Panc1 (cell line): Measurements from ENCODE around the gene HSPA12A. TPM values are rescaled to one million over a fixed set of nuclear protein-coding genes. Genes with fewer than 3 reads are reported as not detected.

Source experiments
- ATAC-seq: fragments of 200-7000 bp; cut with Tn5 transposase; 2 replicates; pipeline ENCODE4 v1.9.1; 2020; ENCODE audit warnings: mild to moderate bottlenecking, moderate library complexity
- BruUV-seq: library from RNA; stranded (reverse); fragments of 400-500 nt; replicated peaks from 2 replicates; lab custom pipeline; 2021; lab: Mats Ljungman, UMichigan
- CTCF ChIA-PET: fragments of 300-600 bp; sonication (Branson Sonifier 250); formaldehyde crosslinking; loops from one replicate; lab custom pipeline; 2022; ENCODE audit warnings: antibody characterized with exemption; lab: Charles Lee
- POLR2A ChIA-PET: fragments of 300-600 bp; sonication (Branson Sonifier 250); formaldehyde crosslinking; loops from one replicate; lab custom pipeline; 2022; ENCODE audit warnings: antibody characterized with exemption; lab: Charles Lee
- DNase-seq: peaks from one replicate; pipeline ENCODE4 v3.0.0-alpha.2; 2010; ENCODE audit warnings: low read depth, low spot score
- H3K27ac ChIP-seq: 2 replicates; pipeline ENCODE4 v1.5.1; 2011; ENCODE audit warnings: mild to moderate bottlenecking, low read length, inconsistent platforms
- H3K27me3 ChIP-seq: fragments of 200-500 bp; sonication (Bioruptor generic); 2 replicates; pipeline ENCODE4 v1.6.0; 2014; ENCODE audit warnings: low read length, inconsistent platforms; ENCODE audit not compliant: control insufficient read depth, insufficient read depth
- H3K36me3 ChIP-seq: fragments of 200-500 bp; sonication (Bioruptor generic); 2 replicates; pipeline ENCODE4 v1.5.1; 2014; ENCODE audit warnings: inconsistent platforms, mild to moderate bottlenecking, low read length, moderate library complexity; ENCODE audit not compliant: control insufficient read depth, insufficient read depth
- H3K4me1 ChIP-seq: 2 replicates; pipeline ENCODE4 v1.5.1; 2011; ENCODE audit warnings: inconsistent platforms, mild to moderate bottlenecking, low read length, moderate library complexity; ENCODE audit not compliant: control insufficient read depth, insufficient read depth
- H3K4me3 ChIP-seq, 2 experiments: 2 replicates each; pipeline ENCODE4 v1.5.1; 2011 to 2012; ENCODE audit warnings: low read depth in 2 of 2, low read length in 2 of 2, mild to moderate bottlenecking in 2 of 2, inconsistent platforms in 1 of 2, moderate library complexity in 1 of 2
- H3K9me3 ChIP-seq: fragments of 200-500 bp; sonication (Bioruptor generic); 2 replicates; pipeline ENCODE4 v1.5.1; 2014; ENCODE audit warnings: low read depth, mild to moderate bottlenecking, inconsistent platforms, low read length, moderate library complexity; ENCODE audit not compliant: control insufficient read depth, insufficient read depth
- POLR2AphosphoS5 ChIP-seq: IDR thresholded peaks from 2 replicates; pipeline ENCODE4 v1.6.1; 2012; ENCODE audit warnings: mild to moderate bottlenecking, low read depth, low read length, moderate library complexity
- SIN3A ChIP-seq: IDR thresholded peaks from 2 replicates; pipeline ENCODE4 v1.6.1; 2012; ENCODE audit warnings: low read depth, mild to moderate bottlenecking, low read length, moderate library complexity, borderline replicate concordance; ENCODE audit not compliant: insufficient read depth
- TCF7L2 ChIP-seq: IDR thresholded peaks from 2 replicates; pipeline ENCODE4 v1.6.1; 2011; ENCODE audit warnings: mild to moderate bottlenecking, low read depth, low read length, inconsistent platforms
- in situ Hi-C: cut with HindIII; loops from 2 replicates; pipeline ENCODE4 v1.10.0; 2016; ENCODE audit warnings: low sequenced_read_pairs, low pct_unique_long_range_greater_than_20kb
- intact Hi-C: fragments of 100-400 bp; cut with micrococcal nuclease; formaldehyde crosslinking; loops from one replicate; pipeline ENCODE4 v1.10.0; 2022; ENCODE audit not compliant: unreplicated experiment
- total RNA-seq: library from RNA; stranded (reverse); gene quantifications from one replicate; pipeline ENCODE4 v1.2.1, GENCODE V29; 2021; ENCODE audit not compliant: unreplicated experiment
- TF ChIP-seq, protein P1 (sequence below): fragments of 450-650 bp; IDR thresholded peaks from 2 replicates; pipeline ENCODE4 v1.5.1; 2017; ENCODE audit warnings: mild to moderate bottlenecking
- TF ChIP-seq, protein P2 (sequence below), 2 experiments: IDR thresholded peaks; 2 replicates each; pipeline ENCODE4 v1.6.1; 2011 to 2012; ENCODE audit warnings: low read depth in 2 of 2, control low read depth in 1 of 2, low read length in 1 of 2, mild to moderate bottlenecking in 1 of 2, moderate library complexity in 1 of 2; ENCODE audit not compliant: insufficient read depth in 1 of 2

The HSPA12A gene
- total RNA-seq, 1 experiment from 2014 or later = 7.7 TPM

DNA sequence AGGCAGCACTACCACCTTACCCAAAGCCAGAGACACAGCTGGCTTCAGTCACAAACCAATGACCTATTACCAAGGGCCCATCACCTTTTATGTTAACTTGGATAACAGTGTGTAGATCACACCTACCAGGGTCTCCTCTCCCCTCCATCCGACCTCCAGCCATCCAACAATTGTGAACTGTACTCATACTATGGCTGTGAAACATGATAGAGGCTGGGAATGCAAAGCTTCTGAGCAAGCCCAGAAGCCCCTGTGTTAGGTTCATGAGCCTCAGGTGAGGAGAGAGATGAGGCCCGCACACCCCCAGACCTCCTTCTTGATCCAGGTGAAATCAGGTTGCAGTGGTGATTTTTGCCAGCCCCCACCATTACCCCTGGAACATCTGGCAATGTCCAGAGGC is 73.9 kb downstream of the HSPA12A start:
- ChIA-PET POLR2A (no interaction called here), CTCF (no interaction called here)
- no peaks in the 10 kb centered on the region for H3K27me3 ChIP-seq
- in situ Hi-C loops (no loop called here), intact Hi-C loops (no loop called here)
- H3K36me3 ChIP-seq = no peaks in the 10 kb centered on the region
- peaks cover 3% of the 10 kb centered on the region; the same call in 1 of the 2 replicates for H3K4me1 ChIP-seq
- ATAC-seq = no peak
- DNase-seq = no peak
- no TSS peak for BruUV-seq
- H3K27ac ChIP-seq = no peak overlapping the region
- H3K4me3 ChIP-seq = no peak overlapping the region
- TF ChIP-seq SIN3A = no peak
- TF ChIP-seq, protein P1, sequence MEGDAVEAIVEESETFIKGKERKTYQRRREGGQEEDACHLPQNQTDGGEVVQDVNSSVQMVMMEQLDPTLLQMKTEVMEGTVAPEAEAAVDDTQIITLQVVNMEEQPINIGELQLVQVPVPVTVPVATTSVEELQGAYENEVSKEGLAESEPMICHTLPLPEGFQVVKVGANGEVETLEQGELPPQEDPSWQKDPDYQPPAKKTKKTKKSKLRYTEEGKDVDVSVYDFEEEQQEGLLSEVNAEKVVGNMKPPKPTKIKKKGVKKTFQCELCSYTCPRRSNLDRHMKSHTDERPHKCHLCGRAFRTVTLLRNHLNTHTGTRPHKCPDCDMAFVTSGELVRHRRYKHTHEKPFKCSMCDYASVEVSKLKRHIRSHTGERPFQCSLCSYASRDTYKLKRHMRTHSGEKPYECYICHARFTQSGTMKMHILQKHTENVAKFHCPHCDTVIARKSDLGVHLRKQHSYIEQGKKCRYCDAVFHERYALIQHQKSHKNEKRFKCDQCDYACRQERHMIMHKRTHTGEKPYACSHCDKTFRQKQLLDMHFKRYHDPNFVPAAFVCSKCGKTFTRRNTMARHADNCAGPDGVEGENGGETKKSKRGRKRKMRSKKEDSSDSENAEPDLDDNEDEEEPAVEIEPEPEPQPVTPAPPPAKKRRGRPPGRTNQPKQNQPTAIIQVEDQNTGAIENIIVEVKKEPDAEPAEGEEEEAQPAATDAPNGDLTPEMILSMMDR = no peak
- no peak for TF ChIP-seq POLR2AphosphoS5
- TF ChIP-seq, protein P2, sequence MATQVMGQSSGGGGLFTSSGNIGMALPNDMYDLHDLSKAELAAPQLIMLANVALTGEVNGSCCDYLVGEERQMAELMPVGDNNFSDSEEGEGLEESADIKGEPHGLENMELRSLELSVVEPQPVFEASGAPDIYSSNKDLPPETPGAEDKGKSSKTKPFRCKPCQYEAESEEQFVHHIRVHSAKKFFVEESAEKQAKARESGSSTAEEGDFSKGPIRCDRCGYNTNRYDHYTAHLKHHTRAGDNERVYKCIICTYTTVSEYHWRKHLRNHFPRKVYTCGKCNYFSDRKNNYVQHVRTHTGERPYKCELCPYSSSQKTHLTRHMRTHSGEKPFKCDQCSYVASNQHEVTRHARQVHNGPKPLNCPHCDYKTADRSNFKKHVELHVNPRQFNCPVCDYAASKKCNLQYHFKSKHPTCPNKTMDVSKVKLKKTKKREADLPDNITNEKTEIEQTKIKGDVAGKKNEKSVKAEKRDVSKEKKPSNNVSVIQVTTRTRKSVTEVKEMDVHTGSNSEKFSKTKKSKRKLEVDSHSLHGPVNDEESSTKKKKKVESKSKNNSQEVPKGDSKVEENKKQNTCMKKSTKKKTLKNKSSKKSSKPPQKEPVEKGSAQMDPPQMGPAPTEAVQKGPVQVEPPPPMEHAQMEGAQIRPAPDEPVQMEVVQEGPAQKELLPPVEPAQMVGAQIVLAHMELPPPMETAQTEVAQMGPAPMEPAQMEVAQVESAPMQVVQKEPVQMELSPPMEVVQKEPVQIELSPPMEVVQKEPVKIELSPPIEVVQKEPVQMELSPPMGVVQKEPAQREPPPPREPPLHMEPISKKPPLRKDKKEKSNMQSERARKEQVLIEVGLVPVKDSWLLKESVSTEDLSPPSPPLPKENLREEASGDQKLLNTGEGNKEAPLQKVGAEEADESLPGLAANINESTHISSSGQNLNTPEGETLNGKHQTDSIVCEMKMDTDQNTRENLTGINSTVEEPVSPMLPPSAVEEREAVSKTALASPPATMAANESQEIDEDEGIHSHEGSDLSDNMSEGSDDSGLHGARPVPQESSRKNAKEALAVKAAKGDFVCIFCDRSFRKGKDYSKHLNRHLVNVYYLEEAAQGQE (IDR thresholded peaks at IDR 0.05; ENCODE audit: insufficient read depth in 1 of 2, low read depth in 2 of 2, low read length in 1 of 2) = no peak
- TF ChIP-seq TCF7L2 = no peak
- H3K9me3 ChIP-seq = no peaks in the 10 kb centered on the region

DNA sequence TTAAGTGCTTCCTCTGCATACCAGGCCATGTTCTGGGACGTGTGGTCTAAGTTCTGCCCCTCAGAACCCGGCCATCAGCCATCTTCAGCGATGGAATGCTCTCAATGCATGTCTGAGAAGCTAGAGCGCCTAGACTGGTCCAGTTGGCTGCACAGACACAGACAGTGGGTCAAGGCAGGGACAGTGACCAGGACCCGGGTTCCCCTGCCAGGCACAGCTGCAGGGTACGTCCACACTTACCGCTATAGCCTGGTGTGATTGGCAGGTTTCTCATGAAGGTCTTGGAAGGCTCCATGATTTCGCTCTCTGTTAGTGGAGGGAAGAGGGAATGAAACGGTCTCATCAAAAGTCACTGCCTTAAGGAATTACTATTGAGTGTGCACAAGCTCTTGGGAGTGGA is 74.3 kb downstream of the HSPA12A start:
- intact Hi-C loops = no loop called here

More for the DNA sequence above, 74.3 kb downstream of the HSPA12A start:
- no peak overlapping the region for H3K4me3 ChIP-seq
- H3K27ac ChIP-seq = no peak overlapping the region
- BruUV-seq = no TSS peak
- in situ Hi-C loops = no loop called here
- no peak for DNase-seq
- H3K9me3 ChIP-seq = no peaks in the 10 kb centered on the region
- no peak for ATAC-seq
- H3K36me3 ChIP-seq = no peaks in the 10 kb centered on the region
- H3K27me3 ChIP-seq = no peaks in the 10 kb centered on the region
- H3K4me1 ChIP-seq = peaks cover 3% of the 10 kb centered on the region; the same call in 1 of the 2 replicates
- ChIA-PET CTCF (no interaction called here), POLR2A (no interaction called here)
- TF ChIP-seq, protein P2 (IDR thresholded peaks at IDR 0.05; ENCODE audit: insufficient read depth in 1 of 2, low read depth in 2 of 2, low read length in 1 of 2) = no peak
- TF ChIP-seq POLR2AphosphoS5 (no peak), TCF7L2 (no peak), SIN3A (no peak)
- TF ChIP-seq, protein P1 = no peak
